H9 (cell line): Measurements from ENCODE around the gene MICAL2. TPM values are rescaled to one million over a fixed set of nuclear protein-coding genes. Genes with fewer than 3 reads are reported as not detected.

Experiments
- DNase-seq: peaks from one replicate; pipeline ENCODE4 v3.0.0-alpha.2; 2017
- H2AFZ ChIP-seq: one replicate; pipeline ENCODE4 v1.6.1; 2013; ENCODE audit warnings: mild to moderate bottlenecking, low read length, control low read depth, moderate library complexity
- H2AK5ac ChIP-seq: 2 replicates; pipeline ENCODE4 v1.6.1; 2013; ENCODE audit warnings: low read length, control low read depth, mixed read lengths; ENCODE audit not compliant: insufficient read length
- H2BK120ac ChIP-seq: one replicate; pipeline ENCODE4 v1.6.1; 2013; ENCODE audit warnings: low read depth, mild to moderate bottlenecking, low read length, control low read depth, inconsistent platforms; ENCODE audit not compliant: poor library complexity, severe bottlenecking
- H2BK12ac ChIP-seq: 2 replicates; pipeline ENCODE4 v1.6.1; 2013; ENCODE audit warnings: low read length, control low read depth, mixed read lengths, low read depth; ENCODE audit not compliant: insufficient read length
- H2BK15ac ChIP-seq: 2 replicates; pipeline ENCODE4 v1.6.1; 2013; ENCODE audit warnings: low read depth, low read length, control low read depth
- H2BK20ac ChIP-seq: one replicate; pipeline ENCODE4 v1.6.1; 2013; ENCODE audit warnings: low read depth, mild to moderate bottlenecking, low read length, control low read depth, inconsistent platforms; ENCODE audit not compliant: poor library complexity, severe bottlenecking
- H2BK5ac ChIP-seq: 2 replicates; pipeline ENCODE4 v1.6.1; 2013; ENCODE audit warnings: low read length, control low read depth, mixed read lengths; ENCODE audit not compliant: insufficient read length
- H3K14ac ChIP-seq: 2 replicates; pipeline ENCODE4 v1.6.1; 2013; ENCODE audit warnings: low read length, control low read depth; ENCODE audit not compliant: insufficient read depth
- H3K18ac ChIP-seq: 2 replicates; pipeline ENCODE4 v1.6.1; 2013; ENCODE audit warnings: low read depth, mild to moderate bottlenecking, mixed read lengths, low read length, control low read depth; ENCODE audit not compliant: insufficient read length
- H3K23ac ChIP-seq: 2 replicates; pipeline ENCODE4 v1.6.1; 2013; ENCODE audit warnings: low read length, control low read depth, mixed read lengths, low read depth; ENCODE audit not compliant: insufficient read length
- H3K23me2 ChIP-seq: 2 replicates; pipeline ENCODE4 v1.6.1; 2013; ENCODE audit warnings: low read depth, mild to moderate bottlenecking, mixed read lengths, low read length, control low read depth; ENCODE audit not compliant: insufficient read length, poor library complexity, severe bottlenecking
- H3K27ac ChIP-seq: 2 replicates; pipeline ENCODE4 v1.5.1; 2013; ENCODE audit warnings: low read length, control low read depth, mixed read lengths, low read depth; ENCODE audit not compliant: insufficient read length
- H3K27me3 ChIP-seq: 2 replicates; pipeline ENCODE4 v1.6.1; 2013; ENCODE audit warnings: low read length, control low read depth, inconsistent platforms; ENCODE audit not compliant: insufficient read depth
- H3K4ac ChIP-seq: 2 replicates; pipeline ENCODE4 v1.6.1; 2013; ENCODE audit warnings: low read depth, mild to moderate bottlenecking, control low read depth, inconsistent platforms, low read length, moderate library complexity
- H3K4me1 ChIP-seq: 2 replicates; pipeline ENCODE4 v1.6.1; 2013; ENCODE audit warnings: low read length, control low read depth, inconsistent platforms; ENCODE audit not compliant: insufficient read depth
- H3K4me2 ChIP-seq: 2 replicates; pipeline ENCODE4 v1.6.1; 2013; ENCODE audit warnings: low read length, control low read depth, mixed read lengths; ENCODE audit not compliant: insufficient read length, insufficient read depth
- H3K56ac ChIP-seq: 2 replicates; pipeline ENCODE4 v1.6.1; 2013; ENCODE audit warnings: low read depth, mild to moderate bottlenecking, mixed read lengths, low read length, control low read depth; ENCODE audit not compliant: insufficient read length
- H3K79me1 ChIP-seq: 2 replicates; pipeline ENCODE4 v1.6.1; 2013; ENCODE audit warnings: low read depth, mild to moderate bottlenecking, moderate library complexity, low read length, control low read depth, inconsistent platforms; ENCODE audit not compliant: insufficient read depth, poor library complexity, severe bottlenecking
- H3K79me2 ChIP-seq: 2 replicates; pipeline ENCODE4 v1.6.1; 2013; ENCODE audit warnings: low read length, control low read depth, inconsistent platforms; ENCODE audit not compliant: insufficient read depth
- H3K9ac ChIP-seq: 2 replicates; pipeline ENCODE4 v1.6.1; 2013; ENCODE audit warnings: low read length, control low read depth, mixed read lengths; ENCODE audit not compliant: insufficient read length; ENCODE audit errors: extremely low read depth
- H3K9me3 ChIP-seq: one replicate; pipeline ENCODE4 v1.6.1; 2013; ENCODE audit warnings: low read depth, low read length, inconsistent platforms; ENCODE audit not compliant: control insufficient read depth
- H3T11ph ChIP-seq: one replicate; pipeline ENCODE4 v1.6.1; 2013; ENCODE audit warnings: mild to moderate bottlenecking, low read length, control low read depth, inconsistent platforms
- H4K20me1 ChIP-seq: one replicate; pipeline ENCODE4 v1.6.1; 2013; ENCODE audit not compliant: control insufficient read depth, insufficient read length, insufficient read depth
- H4K5ac ChIP-seq: 2 replicates; pipeline ENCODE4 v1.6.1; 2013; ENCODE audit warnings: low read depth, mild to moderate bottlenecking, mixed read lengths, low read length, control low read depth; ENCODE audit not compliant: insufficient read length
- H4K8ac ChIP-seq: replicated peaks from 2 replicates; pipeline ENCODE4 v1.6.1; 2013; ENCODE audit warnings: low read length, control low read depth, mixed read lengths, low read depth; ENCODE audit not compliant: insufficient read length
- H4K91ac ChIP-seq: 2 replicates; pipeline ENCODE4 v1.6.1; 2013; ENCODE audit warnings: low read depth, mild to moderate bottlenecking, moderate library complexity, mixed read lengths, low read length, control low read depth; ENCODE audit not compliant: insufficient read length
- H3K27ac Mint-ChIP-seq, 3 experiments: 2 replicates in 2 of 3; 3 replicates in 1 of 3; pipeline ENCODE4 v1.8.0; 2020 to 2021; ENCODE audit warnings: mixed read lengths in 3 of 3, mild to moderate bottlenecking in 1 of 3, moderate library complexity in 1 of 3
- H3K27me3 Mint-ChIP-seq: 2 replicates; pipeline ENCODE4 v1.8.0; 2021; ENCODE audit warnings: low read depth, mild to moderate bottlenecking, moderate library complexity, mixed read lengths
- H3K36me3 Mint-ChIP-seq, 3 experiments: 2 replicates in 2 of 3; 3 replicates in 1 of 3; pipeline ENCODE4 v1.8.0; 2020 to 2021; ENCODE audit warnings: low read depth in 3 of 3, mixed read lengths in 3 of 3; ENCODE audit not compliant: insufficient read depth in 1 of 3
- H3K4me1 Mint-ChIP-seq, 2 experiments: 2 replicates each; pipeline ENCODE4 v1.8.0; 2020; ENCODE audit warnings: mixed read lengths in 2 of 2
- H3K4me3 Mint-ChIP-seq, 2 experiments: 2 replicates in 1 of 2; 3 replicates in 1 of 2; pipeline ENCODE4 v1.8.0; 2020 to 2021; ENCODE audit warnings: mild to moderate bottlenecking in 2 of 2, mixed read lengths in 2 of 2, moderate library complexity in 1 of 2
- H3K9me3 Mint-ChIP-seq, 2 experiments: 2 replicates in 1 of 2; 3 replicates in 1 of 2; pipeline ENCODE4 v1.8.0; 2020; ENCODE audit warnings: mild to moderate bottlenecking in 2 of 2, mixed read lengths in 2 of 2, moderate library complexity in 1 of 2
- CTCF ChIP-seq: fragments of 200-600 bp; sonication (generic); conservative IDR thresholded peaks from 3 replicates; pipeline ENCODE4 v1.8.0; 2021; ENCODE audit warnings: antibody characterized with exemption, mild to moderate bottlenecking
- WGBS: extraction: QIAGEN DNeasy Blood & Tissue Kit; methylation state at CpG from one replicate; pipeline ENCODE4 v1.1.7; 2013; ENCODE audit warnings: missing lambda C conversion rate, low lambda C conversion rate, mixed read lengths; ENCODE audit not compliant: insufficient read length; ENCODE audit errors: extremely low coverage; 5-methylcytosine and 5-hydroxymethylcytosine counted together
- total RNA-seq: library from RNA; stranded (reverse); gene quantifications from 2 replicates; pipeline ENCODE4 v1.2.1, GENCODE V29; 2021

MICAL2 gene
- total RNA-seq, 1 experiment from 2014 or later = 4.7 TPM

- TF ChIP-seq CTCF = no peak
- no peak overlapping the region for H4K91ac ChIP-seq
- H3K56ac ChIP-seq = no peak overlapping the region
- no peaks in the 10 kb centered on the region for H3K27me3 ChIP-seq
- H2BK12ac ChIP-seq = no peak overlapping the region
- H3K9me3 Mint-ChIP-seq = no peaks in the 10 kb centered on the region
- no peaks in the 10 kb centered on the region for H3K4me1 ChIP-seq
- H2BK15ac ChIP-seq = no peak overlapping the region
- no peak overlapping the region for H3K4me3 Mint-ChIP-seq
- H3K9ac ChIP-seq = no peak overlapping the region
- no peaks in the 10 kb centered on the region for H3K23me2 ChIP-seq
- no peaks in the 10 kb centered on the region for H3K36me3 Mint-ChIP-seq
- no CpG with 5 or more reads among the region's 1 CpG for WGBS
- H3K4ac ChIP-seq = no peak overlapping the region
- no peak overlapping the region for H4K5ac ChIP-seq
- no peak overlapping the region for H3K18ac ChIP-seq
- no peak overlapping the region for H4K8ac ChIP-seq
- no peak overlapping the region for H2BK20ac ChIP-seq
- no peaks in the 10 kb centered on the region for H3K9me3 ChIP-seq
- no peaks in the 10 kb centered on the region for H3K27me3 Mint-ChIP-seq
- H3K27ac Mint-ChIP-seq = no peak overlapping the region
- DNase-seq = no peak
- no peak overlapping the region for H3T11ph ChIP-seq
- H4K20me1 ChIP-seq = no peaks in the 10 kb centered on the region
- H3K79me2 ChIP-seq = no peaks in the 10 kb centered on the region
- peaks cover 11 to 13% of the 10 kb centered on the region in 2 experiments for H3K4me1 Mint-ChIP-seq
- no peak overlapping the region for H2AFZ ChIP-seq
- H2BK120ac ChIP-seq = no peak overlapping the region
- H2BK5ac ChIP-seq = no peak overlapping the region
- no peak overlapping the region for H3K4me2 ChIP-seq
- no peak overlapping the region for H2AK5ac ChIP-seq
- no peaks in the 10 kb centered on the region for H3K79me1 ChIP-seq
- no peak overlapping the region for H3K27ac ChIP-seq
- no peak overlapping the region for H3K14ac ChIP-seq
- H3K23ac ChIP-seq = no peak overlapping the region
Measured at GRCh38 chr11:12184699-12185098, 74.3 kb downstream of the MICAL2 start.
